Stimulated activated CD4-positive, alpha-beta T cell treated with anti-CD3 and anti-CD28 coated beads, Interleukin-12 subunit alpha, Interleukin-12 subunit beta, amount 100 ng/mL, for 4 hours (primary cell): ENCODE results near the gene MEIS3.
A peak's percentile ranks its signal among the peaks of the same experiment; 100 is the strongest.

ENCODE experiments used
- DNase-seq: peaks from one replicate; pipeline ENCODE4 v3.0.0-alpha.2; 2020

Gene MEIS3

DNA sequence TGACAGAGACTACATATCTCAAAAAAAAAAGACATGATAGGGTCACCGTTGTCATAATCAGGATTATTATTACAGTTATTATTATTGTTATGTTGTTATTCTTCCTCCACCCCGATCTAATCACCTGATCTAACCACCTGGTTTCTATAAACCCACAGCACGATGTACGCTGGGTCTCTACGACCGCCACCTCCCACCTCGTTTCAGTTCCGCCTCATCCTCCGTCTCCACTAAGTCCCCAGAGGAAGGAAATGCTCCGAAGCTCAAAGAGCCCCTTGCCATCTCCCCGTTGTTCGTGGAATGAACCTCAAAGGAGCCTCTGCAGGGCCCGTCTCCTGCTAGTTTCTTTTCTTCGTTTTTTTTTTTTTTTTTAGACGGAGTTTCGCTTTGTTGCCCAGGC is 15.9 kb upstream of the MEIS3 start:
- no peak for DNase-seq

DNA sequence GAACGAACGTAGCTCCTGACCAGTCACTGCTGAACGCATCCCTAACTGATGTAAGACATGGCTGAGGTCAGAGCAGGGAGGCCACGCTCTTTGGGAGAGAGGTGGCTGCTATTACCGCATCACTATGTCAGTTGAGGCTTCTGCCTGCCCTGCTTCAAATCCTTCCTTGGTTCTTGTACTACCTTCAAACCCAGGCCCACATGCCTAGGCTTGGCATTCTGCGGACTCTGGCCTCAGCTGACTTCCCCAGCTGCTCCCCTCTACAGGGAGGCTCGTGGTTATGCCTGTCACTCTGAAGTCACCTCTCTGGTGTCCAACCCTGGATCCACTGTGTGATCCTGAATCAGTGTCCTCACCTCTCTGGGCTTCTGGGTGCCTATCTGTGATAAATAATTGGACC is 14.8 kb upstream of the MEIS3 start:
- DNase-seq: no peak

DNA sequence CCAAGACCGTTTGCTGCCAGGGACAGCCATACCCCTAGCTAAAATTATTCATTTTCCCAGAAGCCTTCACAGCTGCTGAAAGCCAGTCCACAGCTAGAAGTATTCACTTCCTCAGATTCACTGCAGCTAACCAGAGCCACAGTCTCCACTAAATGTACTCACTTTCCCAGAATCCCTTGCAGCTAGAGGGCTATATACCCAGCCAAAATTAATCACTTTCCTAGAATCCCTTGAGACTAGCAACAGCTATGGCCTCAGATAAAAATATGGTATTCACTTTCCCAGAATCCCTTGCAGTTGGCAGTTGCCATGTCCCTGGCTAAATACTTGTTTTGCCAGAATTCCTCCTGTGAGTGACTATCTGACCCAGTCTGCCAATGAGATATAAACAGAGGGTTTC is 13.8 kb upstream of the MEIS3 start:
- no peak for DNase-seq

DNA sequence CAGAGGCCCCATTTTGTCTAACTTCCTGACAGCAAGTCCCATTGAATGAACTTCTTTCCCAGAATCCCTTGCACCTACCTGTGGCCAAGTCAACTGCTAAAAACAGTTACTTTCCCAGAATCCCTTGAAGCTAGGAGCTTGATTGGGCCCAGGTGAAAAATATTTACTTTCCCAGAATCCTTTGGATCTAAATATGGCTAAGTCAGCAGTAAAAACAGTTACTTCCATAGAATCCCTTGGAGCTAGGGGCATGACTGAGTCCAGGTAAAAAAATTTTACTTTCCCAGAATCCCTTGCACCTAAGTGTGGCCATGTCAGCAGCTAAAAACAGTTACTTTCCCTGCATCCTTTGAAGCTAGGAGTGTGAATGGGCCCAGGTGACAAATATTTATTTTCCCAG is 13.2 kb upstream of the MEIS3 start:
- DNase-seq: no peak

DNA sequence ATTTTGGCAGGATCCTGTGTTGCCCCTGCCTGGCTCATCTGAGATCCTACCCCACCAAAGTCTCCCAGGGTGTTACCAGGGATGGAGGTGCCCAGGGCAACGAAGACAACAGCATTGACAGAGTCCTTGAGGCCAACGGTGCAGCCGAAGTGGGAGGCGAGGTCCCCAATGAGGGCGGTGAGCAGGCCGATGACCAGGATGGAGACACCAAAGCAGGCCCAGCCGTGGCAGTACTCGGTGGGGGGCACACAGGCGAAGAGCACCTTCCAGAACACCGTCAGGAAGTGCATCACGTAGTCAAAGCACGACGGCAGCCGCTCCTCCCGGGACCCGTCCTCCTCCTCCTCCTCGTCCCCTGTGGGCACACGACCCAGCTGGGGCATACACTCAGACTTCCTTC is 12.8 kb upstream of the MEIS3 start:
- no peak for DNase-seq

DNA sequence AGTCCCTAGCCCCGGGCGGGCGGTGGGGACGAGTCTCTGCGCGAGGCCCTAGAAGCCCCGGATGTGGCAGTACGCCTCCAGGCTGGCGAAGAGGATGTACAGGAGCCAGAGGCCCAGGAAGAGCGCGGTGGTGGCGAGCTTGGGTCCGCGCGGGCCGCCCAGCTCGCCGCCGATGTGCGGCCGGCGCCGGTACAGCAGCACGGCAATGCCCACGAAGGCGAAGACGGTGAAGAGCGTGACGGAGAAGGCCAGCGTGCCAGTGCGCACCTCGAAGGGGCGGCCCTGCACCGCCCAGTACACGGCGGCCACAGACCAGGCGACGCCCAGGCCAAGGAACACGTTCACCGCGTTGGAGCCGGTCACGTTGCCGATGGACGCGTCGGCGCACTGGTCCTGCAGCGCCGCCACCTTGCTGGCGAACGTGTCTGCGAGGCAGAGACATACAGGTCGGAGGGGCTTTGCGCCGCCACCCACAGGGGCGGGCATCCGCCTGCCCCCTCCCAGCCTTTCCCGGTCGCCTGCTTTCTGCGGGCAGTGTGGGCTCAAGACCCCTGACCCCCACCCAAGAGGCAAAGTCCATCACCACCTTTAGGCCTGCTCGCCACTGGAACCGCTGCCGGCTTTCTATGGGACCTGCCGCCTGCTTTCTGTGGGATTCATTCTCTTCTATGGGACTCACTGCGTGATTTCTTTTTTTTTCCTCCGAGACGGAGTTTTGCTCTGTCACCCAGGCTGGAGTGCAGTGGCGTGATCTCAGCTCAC is 10.9 kb upstream of the MEIS3 start:
- no peak for DNase-seq

DNA sequence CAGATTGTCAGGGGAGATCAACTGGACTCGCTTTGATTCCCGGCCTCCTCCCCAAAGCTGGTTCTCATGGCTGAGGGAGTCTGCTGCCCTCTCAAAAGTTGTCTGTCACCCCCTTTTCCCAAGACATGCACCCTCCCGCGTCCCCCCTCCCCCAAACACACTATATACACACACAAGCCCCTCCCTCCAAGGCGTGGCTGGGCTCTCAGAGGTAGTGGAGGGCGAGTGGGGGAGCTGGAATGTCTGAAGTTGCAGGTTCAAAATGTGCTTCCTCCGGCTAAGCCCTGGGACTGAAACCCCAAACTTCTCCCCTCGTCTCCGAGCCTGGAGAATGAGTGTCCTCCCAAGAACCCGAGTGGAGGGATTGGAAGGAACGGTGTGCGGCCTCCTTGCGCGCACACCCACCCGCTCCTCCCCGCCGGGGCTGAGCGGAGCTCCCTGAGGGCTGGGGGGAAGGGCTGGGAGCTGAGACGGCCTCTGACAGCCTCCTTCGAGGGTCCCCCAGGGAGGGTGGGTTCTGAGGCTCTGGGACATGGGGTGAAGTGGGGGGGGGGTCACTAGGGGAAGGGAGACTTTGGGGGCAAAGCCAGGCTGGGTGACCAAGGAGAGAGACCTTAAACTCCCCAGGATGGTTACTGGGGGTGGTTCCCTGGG is 9.9 kb upstream of the MEIS3 start:
- DNase-seq: no peak

DNA sequence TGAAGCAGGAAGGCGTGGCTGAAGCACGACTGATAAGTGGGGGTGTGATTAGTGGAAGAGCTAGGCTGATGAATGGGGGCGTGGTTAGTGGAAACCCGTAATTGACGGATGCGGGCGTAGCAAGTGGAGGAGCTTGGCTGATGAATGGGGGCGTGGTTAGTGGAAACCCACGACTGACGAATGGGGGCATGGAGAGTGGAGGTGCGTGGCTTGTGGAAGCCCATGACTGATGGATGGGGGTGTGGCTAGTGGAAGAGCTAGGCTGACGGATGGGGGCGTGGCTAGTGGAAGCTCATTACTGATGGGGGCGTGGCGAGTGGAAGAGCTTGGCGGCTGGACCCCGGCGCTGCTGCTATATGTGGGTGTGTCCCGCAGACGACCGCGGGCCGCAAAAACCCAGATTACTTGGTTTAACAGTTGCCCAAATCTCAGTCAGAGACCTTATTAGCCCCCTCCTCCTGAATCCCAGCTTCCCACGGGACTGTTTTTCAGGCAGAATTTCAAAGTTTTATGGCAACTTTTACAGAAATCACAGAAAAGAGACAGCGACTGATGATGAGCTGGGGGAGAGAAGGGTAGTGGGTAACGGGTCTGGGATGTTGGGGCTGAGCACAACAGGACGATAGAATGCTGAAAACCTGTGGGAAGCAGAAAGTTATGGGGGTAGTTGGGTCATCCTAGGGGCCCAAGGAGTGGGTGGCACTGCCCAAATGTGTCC is 9.0 kb upstream of the MEIS3 start:
- DNase-seq: peak; percentile 73

DNA sequence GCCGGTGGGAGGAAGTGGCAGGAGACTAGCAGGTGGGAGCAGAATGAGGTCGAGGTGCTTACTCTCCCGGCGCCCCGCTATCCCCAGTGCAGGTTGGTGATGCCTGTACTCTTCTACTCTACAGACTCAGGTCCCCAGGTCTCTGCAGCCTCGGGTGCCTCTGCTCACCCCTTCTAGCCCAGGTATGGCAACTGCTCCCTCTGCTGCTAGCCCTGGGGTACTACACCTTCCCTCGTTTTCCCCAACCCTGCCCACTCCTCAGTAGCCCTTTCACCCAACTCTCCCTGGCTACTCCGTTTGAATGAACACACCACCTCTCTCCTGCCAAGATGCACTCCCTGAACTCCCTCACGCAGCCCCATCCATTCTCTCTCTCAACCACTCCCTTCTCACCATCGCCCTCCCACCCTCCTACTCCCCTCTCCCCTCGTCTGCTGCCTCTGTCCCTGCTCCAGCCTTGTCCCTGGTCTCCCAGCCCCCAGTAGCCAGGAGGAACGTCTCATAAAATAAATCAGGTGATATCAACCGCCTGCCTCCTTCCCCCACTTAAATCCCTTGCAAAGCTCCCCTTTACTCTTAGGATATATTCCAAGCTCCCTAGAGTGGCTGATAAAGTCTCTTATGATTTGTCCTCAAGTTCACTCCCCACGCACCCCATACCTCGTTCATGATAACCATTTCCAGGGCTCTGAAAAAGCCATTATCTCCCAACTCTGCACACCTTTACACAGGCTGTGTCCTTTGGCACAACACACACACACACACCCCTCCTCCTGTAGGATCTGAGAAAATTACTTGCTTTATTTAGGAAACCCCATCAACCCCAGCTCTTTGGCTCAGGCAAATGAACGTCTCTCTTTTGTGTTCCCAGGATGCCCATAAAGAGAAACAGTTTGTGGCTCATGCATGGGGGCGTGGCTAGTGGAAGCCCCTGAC is 8.2 kb upstream of the MEIS3 start:
- peak; percentile 65 for DNase-seq

DNA sequence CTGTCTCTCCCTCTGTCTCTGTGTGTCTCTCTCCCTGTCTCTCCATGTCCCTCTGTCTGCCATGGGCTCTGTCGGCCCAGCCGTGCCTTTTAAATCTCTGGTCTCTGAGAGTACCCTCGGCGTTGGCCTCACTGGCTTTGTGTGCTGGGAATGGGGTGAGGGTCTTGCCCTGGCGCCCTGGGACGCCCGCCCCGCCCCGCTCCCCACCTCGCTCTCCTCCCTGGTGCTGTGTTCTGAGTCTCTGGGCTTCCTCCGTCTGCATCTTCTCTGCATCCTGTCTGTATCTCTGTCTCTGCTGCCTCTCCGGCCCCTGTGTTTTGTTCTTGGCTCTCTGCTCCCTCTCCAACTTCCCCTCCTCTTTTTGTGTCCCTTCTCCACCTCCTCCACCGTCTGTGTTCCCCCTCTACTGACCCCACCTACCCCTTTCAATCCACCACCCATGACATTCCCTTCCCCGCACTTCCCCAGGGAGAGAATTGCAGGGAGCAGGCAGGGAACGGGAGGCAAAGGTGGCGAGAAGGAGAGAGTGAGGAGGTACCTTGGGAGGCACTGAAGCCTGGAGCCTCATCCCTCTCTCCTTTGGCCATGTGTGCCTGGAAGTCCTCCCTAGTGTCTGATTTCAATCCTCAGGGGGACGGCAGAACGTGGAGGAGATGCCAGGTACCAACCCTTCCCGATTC is 4.0 kb upstream of the MEIS3 start:
- DNase-seq: no peak

DNA sequence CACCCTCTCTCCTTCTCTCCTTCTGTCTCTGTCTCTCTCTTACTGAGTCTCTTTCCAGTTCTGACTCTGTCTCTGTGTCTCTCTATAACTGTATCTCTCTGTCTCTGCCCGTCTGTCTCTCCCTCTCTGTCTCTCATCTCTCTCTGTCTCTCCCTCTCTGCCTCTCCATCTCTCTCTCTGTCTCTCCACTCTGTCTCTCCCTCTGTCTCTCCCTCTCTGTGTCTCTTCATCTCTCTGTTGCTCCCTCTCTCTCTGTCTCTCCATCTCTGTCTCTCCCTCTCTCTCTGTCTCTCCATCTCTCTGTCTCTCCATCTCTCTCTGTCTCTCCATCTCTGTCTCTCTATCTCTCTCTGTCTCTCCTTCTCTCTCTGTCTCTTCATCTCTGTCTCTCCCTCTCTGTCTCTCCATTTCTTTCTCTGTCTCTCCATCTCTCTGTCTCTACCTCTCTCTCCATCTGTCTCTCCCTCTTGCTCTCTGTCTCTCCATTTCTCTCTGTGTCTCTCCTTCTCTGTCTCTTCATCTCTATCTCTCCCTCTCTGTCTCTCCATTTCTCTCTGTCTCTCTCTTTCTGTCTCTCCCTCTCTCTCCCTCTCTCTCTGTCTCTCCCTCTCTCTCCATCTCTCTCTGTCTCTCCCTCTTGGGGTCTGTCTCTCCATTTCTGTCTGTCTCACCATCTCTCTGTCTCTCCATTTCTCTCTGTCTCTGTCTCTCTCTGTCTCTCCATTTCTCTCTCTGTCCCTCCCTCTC is 3.3 kb upstream of the MEIS3 start:
- no peak for DNase-seq

DNA sequence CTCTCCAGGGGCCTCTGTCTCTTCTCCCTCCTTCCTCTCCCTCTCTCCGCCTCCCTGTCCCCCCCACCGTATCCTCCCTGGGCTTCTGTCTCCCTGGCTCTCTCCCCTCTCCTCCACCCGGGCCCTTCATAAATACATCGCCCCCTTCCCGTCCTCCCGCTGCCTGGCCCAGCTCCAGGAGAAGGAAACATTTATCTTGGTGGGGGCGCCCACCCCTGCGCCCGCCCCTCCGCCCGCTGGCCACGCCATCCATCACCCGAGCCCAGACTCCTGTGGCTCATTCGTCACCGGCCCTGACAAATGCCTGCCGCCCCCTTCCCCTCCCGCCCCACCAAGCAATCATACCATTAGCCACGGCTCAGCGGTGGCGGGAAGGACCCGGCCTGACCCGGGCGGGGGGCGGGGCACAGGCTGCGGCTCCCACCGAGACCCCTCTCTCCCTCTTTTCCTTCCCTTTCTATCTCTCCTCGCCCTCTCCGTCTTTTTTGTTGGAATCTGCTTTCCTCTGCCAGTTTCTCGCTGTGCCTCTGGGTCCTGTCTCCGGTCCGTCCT is 2.6 kb upstream of the MEIS3 start:
- DNase-seq: no peak

DNA sequence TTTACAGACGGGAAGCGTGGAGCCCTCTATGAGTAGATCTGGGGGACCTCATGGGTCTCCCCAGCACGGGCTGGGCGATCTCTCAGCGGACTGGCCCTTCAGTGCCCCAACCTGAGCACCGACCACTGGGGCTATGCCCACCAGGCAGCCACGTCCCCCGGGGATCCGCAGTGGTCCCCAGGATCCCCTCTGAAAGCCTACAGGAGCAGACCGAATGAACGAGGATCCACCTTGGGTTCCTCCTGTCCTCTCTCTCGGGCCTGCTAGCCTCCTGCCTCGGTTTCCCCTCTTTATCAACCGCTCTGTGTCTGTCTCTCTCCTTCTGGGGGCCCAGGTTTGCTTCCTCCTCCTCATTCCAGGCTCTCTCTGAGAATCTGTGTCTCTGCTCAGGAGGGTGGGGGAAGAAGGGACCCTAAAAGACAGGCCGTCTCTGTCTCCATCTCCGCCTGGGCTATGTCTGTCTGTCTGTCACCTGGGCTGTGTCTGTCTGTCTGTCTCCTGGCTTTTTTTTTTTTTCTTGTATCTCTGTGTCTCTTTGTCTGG is 2.0 kb upstream of the MEIS3 start:
- no peak for DNase-seq

DNA sequence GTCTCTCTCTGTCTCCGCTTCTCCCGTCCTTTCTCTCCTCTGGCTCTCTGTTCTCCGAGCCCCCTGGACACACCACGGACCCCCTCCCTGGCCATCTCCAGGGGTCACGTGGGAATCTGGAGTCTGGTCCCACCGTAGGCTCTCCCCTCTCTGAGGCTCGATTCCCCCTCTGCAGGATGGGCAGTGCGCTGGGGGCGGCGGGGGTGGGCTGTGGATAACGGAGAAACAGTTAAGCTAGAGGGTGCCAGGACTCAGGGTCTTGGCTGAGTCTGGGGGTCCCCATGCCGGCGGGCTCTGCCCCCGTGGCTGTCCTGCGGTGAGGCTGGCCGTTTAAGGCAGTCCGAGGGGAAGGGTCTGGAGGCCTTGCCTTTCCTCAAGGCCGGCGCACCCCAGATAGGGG is 462 bp upstream of the MEIS3 start:
- DNase-seq: no peak

DNA sequence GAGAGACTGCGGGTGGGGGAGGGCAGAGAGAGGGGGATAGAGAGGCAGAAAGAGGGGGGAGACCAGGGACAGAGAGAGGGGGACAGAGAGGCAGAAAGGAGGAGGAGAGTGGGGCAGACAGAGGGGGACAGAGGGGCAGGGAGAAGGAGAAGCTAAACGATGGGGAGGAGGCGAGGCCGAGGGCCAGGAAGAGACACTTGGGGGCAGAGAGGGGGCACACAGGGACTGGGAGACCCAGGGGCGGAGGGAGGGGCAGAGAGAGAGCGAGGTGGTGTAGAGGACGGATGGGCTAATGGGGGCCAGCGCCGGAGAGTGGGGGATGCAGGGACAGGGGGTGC is 666 bp downstream of the MEIS3 start:
- DNase-seq: no peak

DNA sequence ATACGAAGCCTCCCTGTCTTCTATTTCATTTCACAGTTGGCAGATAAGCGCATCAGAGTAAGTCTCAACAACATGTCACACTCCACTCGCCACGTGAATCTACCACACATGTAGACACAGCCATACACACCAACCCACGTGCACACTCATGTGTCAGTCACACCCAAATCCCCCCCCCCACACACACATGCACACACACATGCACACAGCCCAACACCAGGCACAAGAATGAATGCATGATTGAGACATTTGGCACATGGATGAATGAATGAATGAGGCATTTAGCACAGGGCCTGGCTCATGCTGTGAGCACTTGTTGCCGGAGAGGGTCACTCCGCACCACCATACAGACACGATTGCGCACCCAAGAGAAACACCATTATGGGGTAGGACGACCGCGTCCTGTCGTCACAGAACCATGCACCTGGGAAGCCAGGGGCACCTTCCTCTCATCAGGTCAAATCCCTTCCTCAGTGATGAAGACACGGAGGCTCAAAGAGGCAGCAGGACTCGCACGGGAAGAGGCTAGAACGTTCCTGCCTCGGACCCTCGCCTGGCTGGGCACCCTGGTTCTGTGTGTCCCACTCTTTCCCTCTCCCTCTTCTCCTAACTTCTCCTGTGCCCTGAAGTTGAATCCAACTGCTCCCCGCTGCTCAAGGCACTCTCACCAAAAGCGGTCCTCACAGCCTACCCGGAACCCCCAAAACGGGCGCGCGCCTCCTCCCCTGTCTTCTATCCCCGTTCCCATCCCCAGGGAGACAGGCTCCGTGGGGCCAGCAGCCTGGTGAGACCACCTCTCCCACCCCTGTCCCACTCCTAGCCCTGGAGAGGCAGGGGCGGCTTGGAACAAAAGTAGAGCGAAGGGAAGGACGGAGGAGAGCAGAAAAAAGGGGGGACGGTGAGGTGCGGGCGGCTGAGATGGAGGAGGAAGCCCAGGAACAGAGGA is 1.3 kb downstream of the MEIS3 start:
- DNase-seq: no peak

DNA sequence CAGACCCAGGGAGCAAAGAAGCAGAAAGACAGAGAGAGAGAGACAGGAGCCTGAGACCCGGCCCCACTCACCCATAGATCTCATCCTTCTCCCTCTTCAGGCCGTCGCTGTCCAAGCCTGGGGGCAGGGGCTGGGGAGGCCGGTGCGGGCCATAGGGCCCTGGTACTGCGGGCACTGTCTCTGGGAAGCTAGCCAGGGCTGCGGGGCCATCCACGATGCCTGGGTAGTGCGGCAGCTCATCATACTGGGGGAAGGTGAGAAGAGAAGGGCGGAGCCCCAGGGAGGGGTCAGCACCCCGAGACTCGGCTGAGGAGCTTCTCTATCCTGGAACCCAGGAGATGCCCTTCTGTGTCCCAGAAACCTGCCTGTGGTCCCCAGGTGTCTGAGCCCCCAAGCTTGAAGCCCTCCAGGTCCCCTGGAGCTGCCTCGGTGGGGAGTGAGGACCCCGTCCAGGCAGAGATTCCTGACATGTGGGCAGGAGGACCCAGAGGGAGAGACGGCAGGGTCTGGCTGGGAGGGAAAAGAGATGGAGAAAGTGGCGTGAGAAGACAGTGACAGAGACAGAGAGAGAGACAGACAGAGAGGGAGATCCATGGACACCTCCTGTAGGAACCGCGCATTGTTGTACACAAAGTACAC is 2.1 kb downstream of the MEIS3 start:
- no peak for DNase-seq

DNA sequence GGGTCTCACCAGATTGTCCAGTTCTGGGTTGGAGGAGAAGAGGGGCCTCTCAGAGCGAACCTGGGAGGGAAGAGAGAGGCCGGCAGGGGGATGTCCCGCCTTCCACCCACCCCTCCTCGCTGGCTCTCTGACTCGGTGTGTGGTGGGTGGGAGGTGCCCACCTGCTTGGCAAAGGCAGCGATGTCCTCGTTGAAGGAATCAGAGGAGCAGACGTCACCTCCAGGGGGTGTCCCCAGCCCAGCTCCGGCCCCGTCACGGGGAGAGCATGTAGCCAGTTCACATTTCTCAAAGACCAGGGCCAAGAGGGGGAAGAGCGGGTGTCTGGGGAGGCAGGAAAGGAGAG is 2.7 kb downstream of the MEIS3 start:
- no peak for DNase-seq

DNA sequence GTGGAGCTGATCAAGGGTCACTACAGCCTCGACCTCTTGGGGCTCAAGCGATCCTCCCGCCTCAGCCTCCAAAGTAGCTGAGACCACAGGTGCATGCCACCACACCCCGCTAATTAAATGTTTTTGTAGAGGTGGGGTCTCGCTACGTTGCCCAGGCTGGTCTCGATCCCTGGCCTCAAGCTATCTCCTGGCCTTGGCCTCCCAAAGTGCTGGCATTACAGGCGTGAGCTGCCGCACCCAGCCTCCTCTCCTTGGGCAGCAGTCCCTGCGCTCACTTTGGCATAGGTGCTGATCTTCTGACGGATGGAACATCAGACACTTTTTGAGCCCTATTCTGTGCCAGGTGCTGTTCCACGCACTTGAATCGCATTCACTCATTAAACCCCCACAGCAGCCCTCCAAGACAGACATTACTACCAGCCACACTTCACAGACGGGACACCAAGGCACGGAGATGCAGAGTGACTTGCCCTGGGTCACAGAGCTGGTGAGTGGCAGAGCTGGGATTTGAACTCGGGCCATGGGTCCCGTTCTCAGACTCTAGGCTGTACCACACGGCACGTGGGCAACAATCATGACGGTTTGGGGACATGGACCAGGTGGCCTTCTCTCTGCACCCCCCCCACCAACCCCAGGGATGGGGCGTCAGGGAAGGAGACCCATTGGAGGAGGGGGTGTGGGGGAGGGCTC is 3.2 kb downstream of the MEIS3 start:
- DNase-seq: no peak
